NCI-H446 (cell line): ENCODE data around the gene GJA10.
"Not testable (repeated sequence)": the region's sequence is repeated elsewhere in the genome, so short reads cannot be mapped to it uniquely, and the experiment has no call there.

Experiments used
- DNase-seq, 2 experiments: peaks; one replicate each; lab custom pipeline; 2025; lab: John Stamatoyannopoulos, UW

Gene GJA10

DNA sequence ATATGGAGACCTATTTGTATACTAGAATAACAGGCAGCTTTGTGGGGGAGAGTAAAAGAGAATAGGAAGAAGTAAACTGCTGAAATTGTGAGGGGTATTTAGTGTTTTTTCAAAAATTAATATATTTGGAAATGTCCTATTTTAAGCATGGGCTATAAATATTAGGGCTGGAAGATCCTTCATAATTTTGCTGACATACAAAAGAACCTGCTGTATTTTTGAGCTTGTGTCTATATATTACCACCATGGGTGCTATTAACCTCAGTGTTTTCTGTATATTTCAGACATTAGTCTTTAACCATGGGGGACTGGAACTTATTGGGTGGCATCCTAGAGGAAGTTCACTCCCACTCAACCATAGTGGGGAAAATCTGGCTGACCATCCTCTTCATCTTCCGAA is at the start of gene GJA10:
Gene GJA10, plus strand, starts transcription at position 301 of the 400 bp plus-strand sequence. Its CDS starts 0 bp downstream, at position 301.
- DNase-seq: no peak

DNA sequence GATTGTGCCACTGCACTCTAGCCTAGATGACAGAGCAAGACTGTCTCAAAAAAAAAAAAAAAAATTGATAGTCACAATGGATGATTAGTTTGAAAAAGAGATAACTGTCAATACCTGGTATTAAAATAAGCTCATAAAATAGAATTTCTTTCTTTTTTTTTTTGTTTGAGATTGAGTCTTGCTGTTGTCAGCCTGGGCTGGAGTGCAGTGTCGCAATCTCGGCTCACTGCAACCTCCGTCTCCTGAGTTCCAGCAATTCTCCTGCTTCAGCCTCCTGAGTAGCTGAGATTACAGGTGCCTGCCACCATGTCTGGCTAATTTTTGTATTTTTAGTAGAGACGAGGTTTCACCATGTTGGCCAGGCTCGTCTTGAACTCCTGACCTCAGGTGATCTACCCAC is 46.8 kb upstream of the GJA10 start:
- DNase-seq: not testable (repeated sequence)

GRCh38 chr6:89853068-89853467 is 41.2 kb upstream of the GJA10 start:
- DNase-seq: no peak

- DNase-seq: no peak
Measured at GRCh38 chr6:89858041-89858440, 36.2 kb upstream of the GJA10 start.

DNA sequence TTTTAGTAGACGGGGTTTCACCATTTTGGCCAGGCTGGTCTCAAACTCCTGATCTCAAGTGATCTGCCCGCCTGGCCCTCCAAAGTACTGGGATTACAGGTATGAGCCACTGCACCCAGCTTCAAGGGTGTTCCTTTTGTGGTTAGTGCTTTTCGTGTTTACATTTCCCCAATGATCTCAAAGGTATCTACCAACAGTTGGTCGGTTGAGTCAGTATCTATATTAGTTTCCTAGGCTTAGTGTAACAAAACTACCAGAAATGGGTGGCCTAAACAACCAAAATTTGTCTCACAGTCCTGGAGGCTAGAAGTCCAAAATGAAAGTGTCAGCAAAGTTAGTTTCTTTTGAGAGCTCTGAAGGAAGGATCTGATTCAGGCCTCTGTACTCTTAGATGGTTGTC is 34.5 kb upstream of the GJA10 start:
- no peak for DNase-seq

- DNase-seq: no peak
Measured at GRCh38 chr6:89862273-89862672, 32.0 kb upstream of the GJA10 start.

DNA sequence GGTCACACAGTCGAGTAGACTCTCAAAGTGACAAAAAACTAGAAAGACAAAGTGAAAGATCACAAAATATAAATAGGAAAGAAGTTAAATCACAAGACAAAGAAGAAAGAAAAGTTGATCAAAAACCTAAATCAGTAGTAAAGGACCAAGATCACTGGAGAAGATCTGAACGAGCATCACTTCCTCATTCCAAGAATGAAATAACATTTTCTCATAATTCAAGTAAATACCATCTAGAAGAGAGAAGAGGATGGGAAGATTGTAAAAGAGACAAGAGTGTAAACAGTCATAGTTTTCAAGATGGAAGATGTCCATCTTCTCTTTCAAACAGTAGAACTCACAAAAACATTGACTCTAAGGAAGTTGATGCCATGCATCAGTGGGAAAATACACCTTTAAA is 31.6 kb upstream of the GJA10 start:
- DNase-seq: no peak

GRCh38 chr6:89866024-89866678 is 28.1 kb upstream of the GJA10 start:
- no peak for DNase-seq

DNA sequence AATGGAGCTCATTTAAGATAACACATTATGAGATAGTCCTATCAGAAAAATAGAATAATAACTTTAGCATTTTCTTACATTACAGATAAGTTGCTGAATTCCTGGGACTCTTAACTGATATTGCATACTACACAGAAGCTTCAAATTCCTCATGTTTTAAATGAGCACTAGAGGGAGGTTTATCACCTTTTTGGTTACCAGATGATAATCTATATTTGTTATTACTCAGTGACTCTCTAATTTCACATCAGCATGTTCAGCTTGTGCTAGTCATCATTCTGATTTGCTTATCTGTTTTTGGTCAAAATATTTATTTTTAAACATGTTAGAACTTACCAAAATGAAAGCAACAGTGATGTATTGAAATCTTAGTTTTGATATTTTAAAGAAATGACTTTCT is 20.5 kb upstream of the GJA10 start:
- no peak for DNase-seq

DNA sequence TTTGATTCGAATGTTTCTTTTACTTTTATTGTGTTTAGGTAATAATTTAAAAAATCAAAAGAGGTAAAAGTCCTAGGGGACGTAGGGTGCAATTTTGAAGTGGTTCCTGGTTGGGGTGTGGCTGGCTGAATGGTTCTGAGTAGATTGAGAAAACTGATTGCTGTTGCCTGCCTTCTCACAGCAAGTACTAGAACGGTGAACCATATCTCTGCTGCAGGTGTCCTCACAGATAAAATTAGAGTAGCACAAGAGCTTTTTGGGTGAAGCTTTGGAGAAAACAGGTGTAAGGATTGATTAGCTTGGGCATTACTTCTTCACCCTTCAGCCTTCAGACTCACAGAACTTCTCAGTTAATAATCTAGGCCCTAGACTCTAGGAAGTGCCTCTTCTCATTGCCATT is 19.8 kb upstream of the GJA10 start:
- DNase-seq: no peak

DNA sequence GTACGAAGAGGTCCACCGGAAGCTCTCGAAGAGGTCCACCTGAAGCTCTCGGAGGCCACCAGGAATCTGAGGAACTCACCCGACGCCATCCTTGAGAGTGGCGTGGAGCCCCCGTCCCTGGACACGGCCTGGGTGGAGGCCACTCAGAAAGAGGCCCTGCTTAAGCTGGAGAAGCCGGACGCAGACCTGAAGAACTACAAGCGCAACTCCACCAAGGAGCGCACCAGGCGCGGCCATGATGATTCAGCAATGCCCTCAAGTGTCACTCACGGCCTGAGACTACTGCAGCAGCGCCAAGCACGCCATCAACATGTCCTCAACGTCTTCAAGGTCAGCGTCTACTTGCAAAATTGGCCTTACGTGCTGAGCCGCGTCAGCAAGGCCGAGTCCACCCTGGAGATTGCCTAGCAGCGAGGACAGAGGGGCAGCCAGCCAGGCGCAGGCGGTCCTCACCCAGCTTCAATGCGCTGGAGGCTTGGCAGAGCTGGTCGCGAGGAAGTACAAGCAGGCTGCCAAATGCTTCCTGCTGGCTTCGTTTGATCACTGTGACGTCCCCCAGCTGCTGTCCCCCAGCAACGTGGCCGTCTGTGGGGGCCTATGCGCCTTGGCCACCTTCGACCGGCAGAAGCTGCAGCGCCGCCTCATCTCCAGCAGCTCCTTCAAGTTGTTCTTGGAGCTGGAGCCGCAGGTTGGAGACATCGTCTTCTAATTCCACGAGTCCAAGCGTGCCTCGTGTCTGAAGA is 7.7 kb upstream of the GJA10 start:
- DNase-seq: no peak

- DNase-seq: no peak
Measured at GRCh38 chr6:89887452-89888137, 6.7 kb upstream of the GJA10 start.

DNA sequence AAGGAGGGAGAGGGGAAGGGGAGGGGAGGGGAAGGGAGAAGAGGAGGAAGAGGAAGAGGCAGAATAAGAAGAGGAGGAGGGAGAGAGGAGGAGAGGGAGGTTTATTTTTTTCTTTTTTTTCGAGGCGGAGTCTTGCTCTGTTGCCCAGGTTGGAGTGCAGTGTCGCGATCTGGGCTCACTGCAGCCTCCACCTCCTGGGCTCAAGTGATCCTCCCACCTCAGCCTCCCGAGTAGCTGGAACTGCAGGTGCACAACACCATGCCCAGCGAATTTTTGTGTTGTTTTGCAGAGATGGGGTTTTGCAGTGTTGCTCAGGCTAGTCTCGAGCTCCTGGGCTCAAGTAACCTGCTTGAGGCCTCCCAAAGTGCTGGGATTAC is 6.1 kb upstream of the GJA10 start:
- no peak for DNase-seq

DNA sequence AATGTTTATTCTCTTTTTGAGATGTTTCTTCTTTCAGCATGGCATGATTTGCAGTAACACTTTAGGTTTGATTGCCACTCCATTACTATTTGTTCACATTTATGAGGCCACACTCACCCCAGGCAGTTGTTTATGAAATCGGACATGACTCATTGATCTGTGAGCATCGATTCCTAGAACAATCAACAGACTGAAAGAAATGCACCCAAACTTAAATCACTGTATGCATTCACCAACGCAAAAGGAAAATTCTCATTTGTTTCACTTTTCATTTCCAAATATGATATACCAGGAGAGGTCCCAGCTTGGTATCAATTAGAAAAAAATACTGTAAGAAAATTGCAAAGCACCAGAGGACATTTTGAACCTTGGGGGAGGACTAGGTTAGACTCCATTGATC is 5.4 kb upstream of the GJA10 start:
- DNase-seq: no peak

GRCh38 chr6:89890845-89891528 is 3.3 kb upstream of the GJA10 start:
- not testable (repeated sequence) for DNase-seq

DNA sequence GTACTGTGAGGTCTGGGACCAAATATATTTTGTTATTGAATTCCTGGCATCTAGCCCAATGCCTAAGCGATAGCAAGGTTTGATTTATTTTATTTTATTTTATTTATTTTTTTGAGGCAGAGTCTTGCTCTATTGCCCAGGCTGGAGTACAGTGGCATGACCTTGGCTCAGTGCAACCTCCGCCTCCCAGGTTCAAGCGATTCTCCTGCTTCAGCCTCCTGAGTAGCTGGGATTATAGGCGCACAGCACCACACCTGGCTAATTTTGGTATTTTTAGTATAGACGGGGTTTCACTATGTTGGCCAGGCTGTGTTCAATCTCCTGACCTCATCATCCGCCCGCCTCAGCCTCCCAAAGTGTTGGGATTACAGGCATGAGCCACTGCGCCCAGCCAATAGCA is 1.7 kb upstream of the GJA10 start:
- not testable (repeated sequence) for DNase-seq

- DNase-seq: no peak
Measured at GRCh38 chr6:89895276-89895874, 1.1 kb downstream of the GJA10 start.

- DNase-seq: not testable (repeated sequence)
Measured at GRCh38 chr6:89910001-89910901, 16.0 kb downstream of the GJA10 start.

GRCh38 chr6:89910902-89911240 is 16.6 kb downstream of the GJA10 start:
- no peak for DNase-seq

GRCh38 chr6:89916136-89916920 is 22.1 kb downstream of the GJA10 start:
- DNase-seq: no peak
